Skin of body (tissue), 2 donors: ENCODE results near the gene CAMK2B. TPM values are rescaled to one million over a fixed set of nuclear protein-coding genes. Genes with fewer than 3 reads are reported as not detected.
"Not testable (repeated sequence)": the region's sequence is repeated elsewhere in the genome, so short reads cannot be mapped to it uniquely, and the experiment has no call there.

Experiments used
- DNase-seq: peaks from one replicate; lab custom pipeline; 2025; lab: John Stamatoyannopoulos, UW
- total RNA-seq: library from RNA; depleted of rRNA; stranded (reverse); fragments of >200 nt; gene quantifications from one replicate; pipeline ENCODE4 v1.2.3, GENCODE V29; 2014

CAMK2B gene
- total RNA-seq, 1 donor from 2014 or later = 2.2 TPM

GRCh38 chr7:44193011-44193802 is 132.2 kb downstream of the CAMK2B start:
- no peak for DNase-seq

- no peak for DNase-seq
These were observed 134.2 kb downstream of the CAMK2B start for GRCh38 chr7:44191171-44191570.

- no peak for DNase-seq
These were observed 135.2 kb downstream of the CAMK2B start for GRCh38 chr7:44189993-44190872.

- no peak for DNase-seq
These were observed 136.0 kb downstream of the CAMK2B start, which contains the start of gene GCK for GRCh38 chr7:44189286-44189992. TSS of gene GCK (minus strand) at chr7:44189439. CDS start at chr7:44188953, 486 bp downstream.

GRCh38 chr7:44188480-44189225 is 136.7 kb downstream of the CAMK2B start:
- DNase-seq = no peak

GRCh38 chr7:44187636-44188416 is 137.6 kb downstream of the CAMK2B start:
- DNase-seq = no peak

- no peak for DNase-seq
These were observed 138.7 kb downstream of the CAMK2B start for GRCh38 chr7:44186736-44187135.

- no peak for DNase-seq
These were observed 139.7 kb downstream of the CAMK2B start for GRCh38 chr7:44185729-44186128.

- no peak for DNase-seq
These were observed 140.4 kb downstream of the CAMK2B start for GRCh38 chr7:44184873-44185446.

- no peak for DNase-seq
These were observed 141.1 kb downstream of the CAMK2B start for GRCh38 chr7:44184206-44184872.

- no peak for DNase-seq
These were observed 142.0 kb downstream of the CAMK2B start for GRCh38 chr7:44183386-44183785.

- DNase-seq = no peak
These were observed 142.6 kb downstream of the CAMK2B start for GRCh38 chr7:44182827-44183226.

GRCh38 chr7:44180631-44181030 is 144.8 kb downstream of the CAMK2B start:
- no peak for DNase-seq

- no peak for DNase-seq
These were observed 147.7 kb downstream of the CAMK2B start for GRCh38 chr7:44177570-44178131.

GRCh38 chr7:44176486-44176885 is 148.9 kb downstream of the CAMK2B start:
- no peak for DNase-seq

- DNase-seq = no peak
These were observed 149.7 kb downstream of the CAMK2B start for GRCh38 chr7:44175730-44176129.

- DNase-seq = not testable (repeated sequence)
These were observed 150.8 kb downstream of the CAMK2B start for GRCh38 chr7:44174694-44174948.

- DNase-seq = no peak
These were observed 151.3 kb downstream of the CAMK2B start for GRCh38 chr7:44173911-44174693.
